Measurements from ENCODE around the gene FBXL16. TPM values are rescaled to one million over a fixed set of nuclear protein-coding genes. Genes with fewer than 3 reads are reported as not detected.
"Not testable (repeated sequence)": the region's sequence is repeated elsewhere in the genome, so short reads cannot be mapped to it uniquely, and the experiment has no call there.

FBXL16 gene
- total RNA-seq, 3 donors from 2014 or later = 2.6 to 4.2 TPM; not detected in 1

GRCh38 chr16:743794-744500 is 38.3 kb upstream of the FBXL16 start:
- TF ChIP-seq, protein P1, sequence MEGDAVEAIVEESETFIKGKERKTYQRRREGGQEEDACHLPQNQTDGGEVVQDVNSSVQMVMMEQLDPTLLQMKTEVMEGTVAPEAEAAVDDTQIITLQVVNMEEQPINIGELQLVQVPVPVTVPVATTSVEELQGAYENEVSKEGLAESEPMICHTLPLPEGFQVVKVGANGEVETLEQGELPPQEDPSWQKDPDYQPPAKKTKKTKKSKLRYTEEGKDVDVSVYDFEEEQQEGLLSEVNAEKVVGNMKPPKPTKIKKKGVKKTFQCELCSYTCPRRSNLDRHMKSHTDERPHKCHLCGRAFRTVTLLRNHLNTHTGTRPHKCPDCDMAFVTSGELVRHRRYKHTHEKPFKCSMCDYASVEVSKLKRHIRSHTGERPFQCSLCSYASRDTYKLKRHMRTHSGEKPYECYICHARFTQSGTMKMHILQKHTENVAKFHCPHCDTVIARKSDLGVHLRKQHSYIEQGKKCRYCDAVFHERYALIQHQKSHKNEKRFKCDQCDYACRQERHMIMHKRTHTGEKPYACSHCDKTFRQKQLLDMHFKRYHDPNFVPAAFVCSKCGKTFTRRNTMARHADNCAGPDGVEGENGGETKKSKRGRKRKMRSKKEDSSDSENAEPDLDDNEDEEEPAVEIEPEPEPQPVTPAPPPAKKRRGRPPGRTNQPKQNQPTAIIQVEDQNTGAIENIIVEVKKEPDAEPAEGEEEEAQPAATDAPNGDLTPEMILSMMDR (IDR thresholded peaks at IDR 0.05) = no peak
- TF ChIP-seq POLR2A (IDR thresholded peaks at IDR 0.05) (no peak), POLR2AphosphoS5 (IDR thresholded peaks at IDR 0.05) (no peak)
- Histone ChIP-seq H3K27ac (no peak overlapping the region), H3K9me3 (no peaks in the 10 kb centered on the region), H3K4me3 (no peak overlapping the region), H3K4me1 (peaks cover 0 to 7% of the 10 kb centered on the region in 2 donors), H3K36me3 (no peaks in the 10 kb centered on the region), H3K27me3 (no peaks in the 10 kb centered on the region)
- DNase-seq (ENCODE audit: low spot score in 2 of 2) = no peak
- intact Hi-C loops (cut with DNase I; ENCODE audit: low total_unique reads) = no loop called here

GRCh38 chr16:742894-743293 is 37.3 kb upstream of the FBXL16 start:
- H3K4me1 ChIP-seq; H3K27ac ChIP-seq; H3K4me3 ChIP-seq; H3K36me3 ChIP-seq; intact Hi-C loops (cut with DNase I; ENCODE audit: low total_unique reads); H3K9me3 ChIP-seq; H3K27me3 ChIP-seq; DNase-seq (ENCODE audit: low spot score in 2 of 2): not testable (repeated sequence)

DNA sequence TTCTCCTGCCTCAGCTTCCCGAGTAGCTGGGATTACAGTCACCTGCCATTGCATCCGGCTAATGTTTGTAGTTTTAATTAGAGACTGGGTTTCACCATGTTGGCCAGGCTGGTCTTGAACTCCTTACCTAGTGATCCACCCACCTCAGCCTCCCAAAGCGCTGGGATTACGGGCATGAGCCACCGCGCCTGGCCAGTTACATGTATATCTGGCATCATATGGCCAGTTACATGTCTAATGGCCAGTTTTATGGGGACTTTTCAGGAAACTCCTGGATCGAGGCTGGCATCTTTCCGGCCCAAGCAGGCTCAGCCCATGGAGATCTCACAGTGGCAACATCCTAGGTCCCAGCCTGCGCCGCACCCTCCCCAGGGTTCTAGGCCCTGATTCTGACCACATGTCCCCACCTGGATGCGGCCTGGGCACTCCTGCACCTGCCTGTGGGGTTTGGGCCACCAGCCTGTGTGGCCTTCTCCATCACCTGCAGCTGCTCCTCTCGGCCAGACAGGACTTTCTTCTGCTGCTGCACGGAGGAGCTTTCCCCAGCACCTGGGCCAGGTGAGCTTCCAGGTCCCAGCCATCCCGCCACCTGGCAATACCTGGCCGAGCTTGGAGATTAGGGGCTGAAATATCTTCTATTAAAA is 36.5 kb upstream of the FBXL16 start:
- intact Hi-C loops (cut with DNase I; ENCODE audit: low total_unique reads) = no loop called here
- no peak for DNase-seq (ENCODE audit: low spot score in 2 of 2)
- Histone ChIP-seq H3K4me3 (no peak overlapping the region), H3K9me3 (no peaks in the 10 kb centered on the region), H3K4me1 (peaks cover 0 to 7% of the 10 kb centered on the region in 2 donors), H3K27ac (no peak overlapping the region), H3K27me3 (no peaks in the 10 kb centered on the region), H3K36me3 (no peaks in the 10 kb centered on the region)
- no peak for TF ChIP-seq POLR2AphosphoS5 (IDR thresholded peaks at IDR 0.05)
- TF ChIP-seq, protein P1 (IDR thresholded peaks at IDR 0.05) = no peak
- TF ChIP-seq POLR2A (IDR thresholded peaks at IDR 0.05) = no peak

- H3K4me3 ChIP-seq = peak within 1 kb of the TSS; percentile 66 to 92 (median 83)
- no peaks in the 10 kb centered on the region for H3K36me3 ChIP-seq
- peak within 1 kb of the TSS; percentile 84 to 85 for H3K27ac ChIP-seq
- no peaks in the 10 kb centered on the region for H3K27me3 ChIP-seq
- intact Hi-C loops (cut with DNase I; ENCODE audit: low total_unique reads) = no loop called here
- no peaks in the 10 kb centered on the region for H3K9me3 ChIP-seq
- peak; percentile 81 to 92 for DNase-seq (ENCODE audit: low spot score in 2 of 2)
- peak; percentile 95 to 100 (median 100) for TF ChIP-seq POLR2AphosphoS5 (IDR thresholded peaks at IDR 0.05)
- TF ChIP-seq, protein P1 (IDR thresholded peaks at IDR 0.05) = peak; percentile 87 to 98 (median 94)
- peak; percentile 42 for TF ChIP-seq POLR2A (IDR thresholded peaks at IDR 0.05)
- peaks cover 0 to 7% of the 10 kb centered on the region in 2 donors for H3K4me1 ChIP-seq
Observed at GRCh38 chr16:740764-741505, 35.3 kb upstream of the FBXL16 start, which contains the start of gene CIAO3. Gene CIAO3 (minus strand): TSS chr16:740997. CDS start chr16:740985, 12 bp downstream.

GRCh38 chr16:740459-740763 is 34.8 kb upstream of the FBXL16 start:
- Histone ChIP-seq H3K27ac (peak overlapping the region; percentile 84 to 85), H3K9me3 (no peaks in the 10 kb centered on the region), H3K36me3 (no peaks in the 10 kb centered on the region), H3K4me1 (peaks cover 0 to 7% of the 10 kb centered on the region in 2 donors), H3K4me3 (peak overlapping the region; percentile 66 to 92 (median 83)), H3K27me3 (no peaks in the 10 kb centered on the region)
- DNase-seq (ENCODE audit: low spot score in 2 of 2) = no peak
- TF ChIP-seq POLR2A (IDR thresholded peaks at IDR 0.05) (no peak), POLR2AphosphoS5 (IDR thresholded peaks at IDR 0.05) (no peak)
- TF ChIP-seq, protein P1 (IDR thresholded peaks at IDR 0.05) = no peak
- intact Hi-C loops (cut with DNase I; ENCODE audit: low total_unique reads) = no loop called here

All from breast epithelium (tissue), 4 donors.